GM10847 (cell line): ENCODE data around the gene MAN1A2.

Experiments used
- POLR2A ChIP-seq: IDR thresholded peaks from 2 replicates; pipeline ENCODE4 v1.6.1; 2011; ENCODE audit not compliant: insufficient read length; ENCODE audit errors: extremely low read depth

Gene MAN1A2

GRCh38 chr1:117572546-117572945, 205.3 kb downstream of the MAN1A2 start:
- no peak for TF ChIP-seq POLR2A

DNA sequence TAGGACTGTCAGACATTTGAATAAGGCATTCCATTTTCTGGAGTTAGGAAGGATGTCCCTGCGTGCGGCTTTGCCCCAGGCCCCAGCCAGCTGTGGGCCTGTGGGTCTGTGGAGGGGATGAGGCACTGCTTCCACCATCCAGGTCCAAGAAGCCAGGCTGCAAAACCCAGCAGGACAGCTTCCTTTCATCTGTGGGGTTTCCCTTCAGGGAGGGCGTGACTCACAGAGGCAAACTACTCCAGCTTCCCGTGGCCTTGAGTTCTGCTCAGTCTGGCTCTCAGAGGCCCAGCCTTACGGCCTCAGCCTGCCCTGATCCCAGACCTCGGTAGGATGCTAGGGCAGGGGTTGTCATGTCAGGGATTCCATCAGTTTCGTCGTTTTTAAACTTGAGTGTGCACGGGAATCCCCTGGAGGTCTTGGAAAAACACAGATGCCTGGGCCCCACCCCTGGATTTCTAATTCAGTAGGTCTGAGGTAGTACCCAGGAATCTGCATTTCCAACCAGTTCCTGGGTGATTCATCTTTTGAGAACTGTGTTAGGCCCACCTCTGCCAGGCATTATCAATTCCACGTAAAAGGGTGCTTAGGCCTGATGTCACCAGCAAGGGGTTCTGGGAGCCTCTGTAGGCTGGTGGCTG, 206.3 kb downstream of the MAN1A2 start:
- TF ChIP-seq POLR2A = no peak

- no peak for TF ChIP-seq POLR2A
These were observed 207.0 kb downstream of the MAN1A2 start for GRCh38 chr1:117574161-117574835.

- no peak for TF ChIP-seq POLR2A
These were observed 208.5 kb downstream of the MAN1A2 start for GRCh38 chr1:117575586-117576225.

- no peak for TF ChIP-seq POLR2A
These were observed 209.0 kb downstream of the MAN1A2 start for GRCh38 chr1:117576236-117576635.

GRCh38 chr1:117577191-117577885, 210.1 kb downstream of the MAN1A2 start:
- TF ChIP-seq POLR2A = no peak

DNA sequence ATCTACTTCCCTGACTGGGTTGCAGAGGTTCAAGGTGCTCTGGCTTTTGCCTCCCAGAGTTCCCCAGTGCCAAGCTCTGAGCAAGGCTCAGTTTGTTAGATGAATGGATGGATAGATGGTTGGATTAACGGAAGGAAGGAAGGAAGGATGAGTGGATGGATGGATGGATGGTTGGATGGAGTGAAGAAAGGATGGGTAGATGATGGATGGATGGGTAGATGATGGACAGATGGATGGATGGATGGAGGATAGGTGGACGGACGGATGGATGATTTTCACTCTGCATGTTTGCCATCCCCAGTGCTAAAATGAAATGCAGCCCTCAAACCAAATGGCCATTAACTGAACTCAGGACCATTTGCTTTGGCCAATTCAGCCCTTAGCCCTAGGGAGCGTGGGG, 211.2 kb downstream of the MAN1A2 start:
- TF ChIP-seq POLR2A = no peak
